GM21786 (cell line): ENCODE data around the gene ALDH3A1.

ENCODE experiments used
- ATAC-seq: cut with Tn5 transposase; IDR thresholded peaks from one replicate; pipeline ENCODE4 v1.9.1; 2021; ENCODE audit not compliant: unreplicated experiment

ALDH3A1 gene

GRCh38 chr17:19742495-19742894 is 5.6 kb downstream of the ALDH3A1 start:
- no peak for ATAC-seq

GRCh38 chr17:19741832-19742457 is 6.2 kb downstream of the ALDH3A1 start:
- no peak for ATAC-seq

DNA sequence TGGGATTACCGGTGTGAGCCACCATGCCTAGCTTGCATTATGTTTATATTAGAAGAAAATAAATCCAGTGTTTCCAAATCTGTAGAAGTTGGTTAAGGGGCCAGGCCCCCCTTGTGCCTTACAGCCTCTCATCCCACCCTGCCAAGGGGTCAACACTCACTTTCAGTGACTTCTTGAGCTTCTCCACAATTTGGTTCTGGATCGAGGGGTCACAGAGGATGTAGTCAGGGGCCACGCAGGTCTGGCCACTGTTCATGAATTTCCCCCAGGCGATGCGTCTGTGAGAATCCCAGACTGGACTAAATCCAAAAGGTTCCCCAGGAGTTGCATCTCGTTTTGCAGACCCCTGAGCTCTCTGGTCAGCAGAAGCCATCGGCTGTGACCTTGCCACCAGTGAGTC is 7.2 kb downstream of the ALDH3A1 start:
- no peak for ATAC-seq

DNA sequence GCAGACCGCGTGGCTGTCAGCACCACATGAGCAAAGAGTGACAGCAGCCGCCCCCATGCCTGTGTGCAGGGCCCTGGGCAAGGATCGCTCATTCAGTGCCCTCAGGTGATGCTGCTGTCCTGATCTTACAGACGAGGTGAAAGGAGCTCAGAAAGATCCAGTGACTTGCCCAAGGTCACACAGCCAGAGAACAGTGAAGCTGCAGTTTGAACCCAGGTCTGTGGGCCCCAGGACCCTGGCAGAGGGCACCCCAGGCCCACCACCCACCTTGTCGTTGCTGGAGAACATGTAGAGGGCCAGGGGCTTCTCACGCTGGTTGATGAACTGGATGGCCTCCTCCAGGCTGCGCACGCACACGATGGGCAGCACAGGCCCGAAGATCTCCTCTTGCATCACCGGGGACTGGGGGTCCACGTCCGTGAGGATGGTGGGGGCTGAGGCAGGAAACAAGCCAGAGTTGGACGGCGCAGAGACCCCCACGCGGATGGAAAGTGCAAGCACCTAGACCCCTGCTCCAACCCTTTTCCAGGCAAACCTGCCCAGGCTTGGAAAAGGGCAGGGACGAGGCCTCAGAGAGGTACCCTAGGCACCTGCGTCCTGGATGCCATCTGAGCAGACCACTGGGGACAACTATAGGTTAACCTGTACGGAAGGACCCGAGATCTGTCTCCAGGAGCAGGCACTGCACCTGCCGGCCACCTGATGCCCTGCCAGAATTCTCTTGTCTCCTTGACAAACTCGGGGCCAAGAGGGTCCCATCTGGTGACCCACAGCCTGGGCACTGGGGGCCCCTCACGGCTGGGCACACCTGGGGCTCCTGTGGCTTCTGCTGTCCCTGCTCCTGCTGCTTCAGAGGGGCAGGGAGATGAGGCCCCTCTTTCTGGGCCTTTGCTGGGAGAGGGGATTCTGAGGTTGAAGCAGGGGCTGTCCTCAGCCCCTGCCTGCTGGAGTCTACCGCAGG is 8.6 kb downstream of the ALDH3A1 start:
- no peak for ATAC-seq

DNA sequence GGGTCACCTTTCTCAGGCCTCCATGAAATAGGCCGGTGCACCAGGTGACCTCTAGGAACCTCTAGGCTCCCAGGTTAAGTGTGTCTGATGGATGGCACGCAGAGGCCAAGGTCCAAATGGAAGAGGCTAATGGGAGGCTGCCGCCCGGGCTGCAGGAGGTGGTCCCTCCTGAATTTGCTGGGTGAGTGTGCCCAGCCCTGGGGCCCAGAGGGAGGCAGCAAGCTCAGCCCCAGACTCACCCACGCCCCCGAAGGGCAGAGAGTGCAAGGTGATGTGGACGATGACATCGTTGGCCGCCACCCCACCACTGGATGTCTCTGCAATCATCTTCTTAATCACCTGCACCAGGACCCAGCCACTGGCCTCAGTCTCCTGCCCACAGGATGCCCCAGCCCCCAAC is 9.3 kb downstream of the ALDH3A1 start:
- no peak for ATAC-seq

DNA sequence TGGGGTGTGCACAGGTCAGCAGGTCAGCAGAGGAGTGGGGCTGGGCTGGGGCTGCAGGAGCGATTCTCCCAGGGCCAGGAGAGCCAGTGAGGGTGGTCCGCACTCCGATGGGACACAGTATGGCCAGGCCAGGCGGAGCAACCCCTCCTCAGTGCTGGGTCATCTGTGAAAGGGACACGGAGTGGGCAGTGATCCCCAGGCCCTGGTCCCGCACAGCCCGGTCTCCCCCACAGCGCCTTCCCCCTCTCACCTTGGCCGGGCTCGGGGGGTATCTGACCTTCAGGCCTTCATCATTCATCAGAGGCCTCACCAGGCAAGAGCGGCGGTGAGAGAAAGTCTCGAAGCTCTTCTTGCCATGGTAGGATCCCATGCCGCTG is 10.0 kb downstream of the ALDH3A1 start:
- no peak for ATAC-seq

GRCh38 chr17:19737305-19738072 is 10.6 kb downstream of the ALDH3A1 start:
- no peak for ATAC-seq

GRCh38 chr17:19736071-19736470 is 12.0 kb downstream of the ALDH3A1 start:
- ATAC-seq: no peak

DNA sequence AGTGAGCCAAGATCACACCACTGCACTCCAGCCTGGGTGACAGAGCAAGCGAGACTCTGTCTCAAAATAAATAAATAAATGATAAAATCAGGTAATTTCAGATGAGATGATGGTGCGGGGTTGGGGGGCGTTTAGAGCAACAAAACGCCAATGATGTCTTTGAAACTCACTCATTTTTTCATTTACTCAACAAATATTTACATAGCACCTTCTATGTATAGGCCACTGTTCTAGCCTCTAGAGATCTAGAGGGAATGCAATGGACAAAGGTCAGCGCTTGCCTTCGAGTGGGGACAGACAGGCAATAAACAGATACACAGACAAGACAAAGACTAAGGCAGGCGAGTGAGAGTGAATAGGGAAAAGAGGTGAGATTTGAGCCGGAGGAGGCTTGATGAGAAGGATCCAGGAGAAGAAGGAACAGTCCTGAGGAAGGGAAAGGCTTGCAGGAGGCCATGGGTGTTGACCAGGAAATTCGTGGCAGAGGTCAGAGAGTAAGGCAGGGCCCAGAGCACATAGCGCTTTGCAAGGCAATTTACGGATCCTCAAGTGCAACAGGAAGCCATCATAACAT is 14.1 kb downstream of the ALDH3A1 start:
- no peak for ATAC-seq

- no peak for ATAC-seq
These were observed 16.5 kb downstream of the ALDH3A1 start for GRCh38 chr17:19731626-19732025.

GRCh38 chr17:19730843-19731242 is 17.3 kb downstream of the ALDH3A1 start:
- ATAC-seq: no peak

GRCh38 chr17:19729900-19730299 is 18.2 kb downstream of the ALDH3A1 start:
- ATAC-seq: no peak

GRCh38 chr17:19728084-19728495 is 20.0 kb downstream of the ALDH3A1 start:
- no peak for ATAC-seq

GRCh38 chr17:19727501-19728078 is 20.5 kb downstream of the ALDH3A1 start:
- ATAC-seq: no peak

- no peak for ATAC-seq
These were observed 21.3 kb downstream of the ALDH3A1 start for GRCh38 chr17:19726631-19727376.

GRCh38 chr17:19725486-19725885 is 22.6 kb downstream of the ALDH3A1 start:
- no peak for ATAC-seq

- no peak for ATAC-seq
These were observed 23.3 kb downstream of the ALDH3A1 start for GRCh38 chr17:19724501-19725420.

- ATAC-seq: no peak
These were observed 24.1 kb downstream of the ALDH3A1 start for GRCh38 chr17:19723964-19724363.
